Gastrocnemius medialis (tissue), 4 donors: ENCODE measurements around the gene DEGS2. TPM values are rescaled to one million over a fixed set of nuclear protein-coding genes. Genes with fewer than 3 reads are reported as not detected.

Source experiments
- ATAC-seq, 2 donors: fragments of 150-250 bp; one replicate each; pipeline ENCODE4 v1.9.1; 2016
- DNase-seq, 2 donors: peaks; one replicate each; pipeline ENCODE4 v3.0.0-alpha.2; 2019
- H3K27ac ChIP-seq, 4 donors: fragments of 200-600 bp; sonication (generic); 1 replicate in 1 of 4; 2 replicates in 3 of 4; pipeline ENCODE4 v1.5.1; 2016 to 2018; ENCODE audit warnings: mild to moderate bottlenecking in 2 of 4, moderate library complexity in 1 of 4
- H3K27me3 ChIP-seq, 3 donors: fragments of 200-600 bp; sonication (generic) in 2 of 3; 1 replicate in 1 of 3; 2 replicates in 2 of 3; pipeline versions ENCODE4 v1.5.1 to v1.6.0; 2016 to 2019; ENCODE audit warnings: mild to moderate bottlenecking in 1 of 3, moderate library complexity in 1 of 3
- H3K36me3 ChIP-seq, 2 donors: fragments of 200-600 bp; sonication (generic) in 1 of 2; one replicate each; pipeline ENCODE4 v1.5.1; 2017 to 2018
- H3K4me1 ChIP-seq, 2 donors: fragments of 200-600 bp; sonication (generic) in 1 of 2; one replicate each; pipeline ENCODE4 v1.5.1; 2016 to 2017; ENCODE audit warnings: mild to moderate bottlenecking in 2 of 2
- H3K4me3 ChIP-seq, 4 donors: fragments of 200-600 bp; sonication (generic) in 3 of 4; 1 replicate in 1 of 4; 2 replicates in 3 of 4; pipeline ENCODE4 v1.5.1; 2016 to 2019; ENCODE audit warnings: mild to moderate bottlenecking in 2 of 4
- H3K9me3 ChIP-seq, 3 donors: fragments of 200-600 bp; sonication (generic) in 2 of 3; 1 replicate in 1 of 3; 2 replicates in 2 of 3; pipeline ENCODE4 v1.5.1; 2016 to 2019
- CTCF ChIP-seq, 5 experiments: fragments of 450-650 bp in 3 of 5; fragments of 200-600 bp in 2 of 5; sonication (generic) in 2 of 5; IDR thresholded peaks in 4 of 5; conservative IDR thresholded peaks in 1 of 5; 1 replicate in 4 of 5; 2 replicates in 1 of 5; pipeline ENCODE4 v1.5.1; 2016 to 2019; ENCODE audit warnings: antibody characterized with exemption in 5 of 5, mild to moderate bottlenecking in 3 of 5, moderate library complexity in 3 of 5
- POLR2A ChIP-seq, 2 donors: fragments of 450-650 bp; IDR thresholded peaks; one replicate each; pipeline ENCODE4 v1.6.1; 2017; ENCODE audit warnings: antibody characterized with exemption in 2 of 2, mild to moderate bottlenecking in 2 of 2, moderate library complexity in 2 of 2
- in situ Hi-C, 4 donors: fragments of 200-750 bp; cut with MboI; loops; one replicate each; pipeline versions ENCODE4 v1.15.0 to v1.8.0; 2017; ENCODE audit warnings: low sequenced_read_pairs in 4 of 4
- intact Hi-C: fragments of 100-400 bp; cut with DNase I; formaldehyde crosslinking; loops from one replicate; pipeline ENCODE4 v1.15.1; 2023; ENCODE audit warnings: low total_unique reads
- total RNA-seq, 4 donors: library from RNA; depleted of rRNA; stranded (reverse); fragments of >200 nt; gene quantifications; one replicate each; pipeline versions ENCODE4 v1.1.0 to v1.2.3, GENCODE V29; 2016

DEGS2 gene
- total RNA-seq, 4 donors from 2014 or later, result 0.22 to 0.75 (median 0.66) TPM; not detected in 1

GRCh38 chr14:100120522-100121269, 38.7 kb downstream of the DEGS2 start:
- intact Hi-C loops, result no loop called here

GRCh38 chr14:100119251-100119650, 40.2 kb downstream of the DEGS2 start:
- DNase-seq (no peak), ATAC-seq (no peak)
- Histone ChIP-seq H3K36me3 (no peaks in the 10 kb centered on the region), H3K27ac (no peak overlapping the region), H3K4me1 (no peaks in the 10 kb centered on the region), H3K27me3 (no peaks in the 10 kb centered on the region), H3K9me3 (no peaks in the 10 kb centered on the region), H3K4me3 (no peak overlapping the region)
- intact Hi-C loops, result no loop called here
- in situ Hi-C loops, result no loop called here
- no peak for TF ChIP-seq CTCF (IDR thresholded peaks at IDR 0.05 in 4 of 5, conservative IDR thresholded peaks at IDR 0.05 in 1 of 5)
- no peak for TF ChIP-seq POLR2A (IDR thresholded peaks at IDR 0.05)

More at GRCh38 chr14:100120522-100121269, 38.7 kb downstream of the DEGS2 start:
- H3K27ac ChIP-seq, result no peak overlapping the region
- in situ Hi-C loops, result no loop called here
- H3K36me3 ChIP-seq, result no peaks in the 10 kb centered on the region
- no peaks in the 10 kb centered on the region for H3K4me1 ChIP-seq
- no peaks in the 10 kb centered on the region for H3K9me3 ChIP-seq
- H3K27me3 ChIP-seq, result no peaks in the 10 kb centered on the region
- no peak for DNase-seq
- no peak for ATAC-seq
- TF ChIP-seq POLR2A (IDR thresholded peaks at IDR 0.05), result no peak
- no peak overlapping the region for H3K4me3 ChIP-seq

GRCh38 chr14:100118396-100119011, 40.9 kb downstream of the DEGS2 start:
- Histone ChIP-seq H3K4me1 (no peaks in the 10 kb centered on the region), H3K9me3 (no peaks in the 10 kb centered on the region), H3K4me3 (no peak overlapping the region), H3K27me3 (no peaks in the 10 kb centered on the region), H3K36me3 (no peaks in the 10 kb centered on the region), H3K27ac (no peak overlapping the region)
- intact Hi-C loops, result no loop called here
- in situ Hi-C loops, result no loop called here
- ATAC-seq (no peak), DNase-seq (no peak)
- TF ChIP-seq CTCF (IDR thresholded peaks at IDR 0.05 in 4 of 5, conservative IDR thresholded peaks at IDR 0.05 in 1 of 5) (no peak), POLR2A (IDR thresholded peaks at IDR 0.05) (no peak)

GRCh38 chr14:100117633-100118395, 41.6 kb downstream of the DEGS2 start:
- intact Hi-C loops (no loop called here), in situ Hi-C loops (no loop called here)
- no peak overlapping the region for H3K27ac ChIP-seq
- H3K27me3 ChIP-seq, result no peaks in the 10 kb centered on the region
- no peak overlapping the region for H3K4me3 ChIP-seq
- no peak for ATAC-seq
- no peaks in the 10 kb centered on the region for H3K4me1 ChIP-seq
- H3K36me3 ChIP-seq, result no peaks in the 10 kb centered on the region
- H3K9me3 ChIP-seq, result no peaks in the 10 kb centered on the region
- no peak for TF ChIP-seq CTCF (IDR thresholded peaks at IDR 0.05 in 4 of 5, conservative IDR thresholded peaks at IDR 0.05 in 1 of 5)
- no peak for TF ChIP-seq POLR2A (IDR thresholded peaks at IDR 0.05)
- DNase-seq, result no peak

- no peak for TF ChIP-seq CTCF (IDR thresholded peaks at IDR 0.05 in 4 of 5, conservative IDR thresholded peaks at IDR 0.05 in 1 of 5)
- no peak for TF ChIP-seq POLR2A (IDR thresholded peaks at IDR 0.05)
- Histone ChIP-seq H3K4me3 (no peak overlapping the region), H3K27ac (no peak overlapping the region), H3K27me3 (no peaks in the 10 kb centered on the region), H3K4me1 (no peaks in the 10 kb centered on the region), H3K9me3 (no peaks in the 10 kb centered on the region), H3K36me3 (no peaks in the 10 kb centered on the region)
- DNase-seq (no peak), ATAC-seq (no peak)
- intact Hi-C loops, result no loop called here
- in situ Hi-C loops, result no loop called here
Observed at GRCh38 chr14:100117026-100117425, 42.4 kb downstream of the DEGS2 start.
